Measurements from ENCODE around the gene ERC2. TPM values are rescaled to one million over a fixed set of nuclear protein-coding genes. Genes with fewer than 3 reads are reported as not detected.

Gene ERC2
- total RNA-seq, 1 experiment from 2014 or later: 0.90 TPM

GRCh38 chr3:55624238-55624637 lies 844.0 kb downstream of the ERC2 start:
- BruUV-seq (replicated peaks): no TSS peak
- CTCF ChIA-PET: no interaction called here
- no peak overlapping the region for H3K4me3 ChIP-seq (ENCODE audit: low read depth, low read length, poor library complexity, severe bottlenecking)
- H3K27ac ChIP-seq (ENCODE audit: low read depth, low read length, poor library complexity, severe bottlenecking): no peak overlapping the region
- TF ChIP-seq, protein P1, sequence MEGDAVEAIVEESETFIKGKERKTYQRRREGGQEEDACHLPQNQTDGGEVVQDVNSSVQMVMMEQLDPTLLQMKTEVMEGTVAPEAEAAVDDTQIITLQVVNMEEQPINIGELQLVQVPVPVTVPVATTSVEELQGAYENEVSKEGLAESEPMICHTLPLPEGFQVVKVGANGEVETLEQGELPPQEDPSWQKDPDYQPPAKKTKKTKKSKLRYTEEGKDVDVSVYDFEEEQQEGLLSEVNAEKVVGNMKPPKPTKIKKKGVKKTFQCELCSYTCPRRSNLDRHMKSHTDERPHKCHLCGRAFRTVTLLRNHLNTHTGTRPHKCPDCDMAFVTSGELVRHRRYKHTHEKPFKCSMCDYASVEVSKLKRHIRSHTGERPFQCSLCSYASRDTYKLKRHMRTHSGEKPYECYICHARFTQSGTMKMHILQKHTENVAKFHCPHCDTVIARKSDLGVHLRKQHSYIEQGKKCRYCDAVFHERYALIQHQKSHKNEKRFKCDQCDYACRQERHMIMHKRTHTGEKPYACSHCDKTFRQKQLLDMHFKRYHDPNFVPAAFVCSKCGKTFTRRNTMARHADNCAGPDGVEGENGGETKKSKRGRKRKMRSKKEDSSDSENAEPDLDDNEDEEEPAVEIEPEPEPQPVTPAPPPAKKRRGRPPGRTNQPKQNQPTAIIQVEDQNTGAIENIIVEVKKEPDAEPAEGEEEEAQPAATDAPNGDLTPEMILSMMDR (conservative IDR thresholded peaks at IDR 0.05; ENCODE audit: low read depth, low read length): no peak
- no peak for TF ChIP-seq EZH2 (IDR thresholded peaks at IDR 0.05; ENCODE audit: borderline replicate concordance, low read depth, low read length, poor library complexity, severe bottlenecking)
- no peaks in the 10 kb centered on the region for H3K27me3 ChIP-seq (replicated peaks; ENCODE audit: insufficient read depth, low read depth, low read length, poor library complexity)
- DNase-seq (ENCODE audit: low spot score): no peak
- peaks cover 5% of the 10 kb centered on the region for H3K4me1 ChIP-seq (ENCODE audit: insufficient read depth, low read length, poor library complexity, severe bottlenecking)
- H3K9me3 ChIP-seq (ENCODE audit: low read depth, low read length, poor library complexity, severe bottlenecking): no peaks in the 10 kb centered on the region
- intact Hi-C loops (cut with micrococcal nuclease; ENCODE audit: unreplicated experiment): no loop called here
- H3K36me3 ChIP-seq (ENCODE audit: insufficient read depth, low read length, poor library complexity, severe bottlenecking): no peaks in the 10 kb centered on the region
- POLR2A ChIA-PET (ENCODE audit: low non-redundant PET): no interaction called here

GRCh38 chr3:55623786-55624185 lies 844.5 kb downstream of the ERC2 start:
- intact Hi-C loops (cut with micrococcal nuclease; ENCODE audit: unreplicated experiment): no loop called here
- Histone ChIP-seq H3K4me1 (ENCODE audit: insufficient read depth, low read length, poor library complexity, severe bottlenecking) (peaks cover 5% of the 10 kb centered on the region), H3K27ac (ENCODE audit: low read depth, low read length, poor library complexity, severe bottlenecking) (no peak overlapping the region), H3K36me3 (ENCODE audit: insufficient read depth, low read length, poor library complexity, severe bottlenecking) (no peaks in the 10 kb centered on the region), H3K4me3 (ENCODE audit: low read depth, low read length, poor library complexity, severe bottlenecking) (no peak overlapping the region), H3K9me3 (ENCODE audit: low read depth, low read length, poor library complexity, severe bottlenecking) (no peaks in the 10 kb centered on the region), H3K27me3 (replicated peaks; ENCODE audit: insufficient read depth, low read depth, low read length, poor library complexity) (no peaks in the 10 kb centered on the region)
- no TSS peak for BruUV-seq (replicated peaks)
- DNase-seq (ENCODE audit: low spot score): no peak
- CTCF ChIA-PET: no interaction called here
- no peak for TF ChIP-seq EZH2 (IDR thresholded peaks at IDR 0.05; ENCODE audit: borderline replicate concordance, low read depth, low read length, poor library complexity, severe bottlenecking)
- TF ChIP-seq, protein P1 (conservative IDR thresholded peaks at IDR 0.05; ENCODE audit: low read depth, low read length): no peak
- POLR2A ChIA-PET (ENCODE audit: low non-redundant PET): no interaction called here

- DNase-seq (ENCODE audit: low spot score): no peak
- Histone ChIP-seq H3K36me3 (ENCODE audit: insufficient read depth, low read length, poor library complexity, severe bottlenecking) (no peaks in the 10 kb centered on the region), H3K27me3 (replicated peaks; ENCODE audit: insufficient read depth, low read depth, low read length, poor library complexity) (no peaks in the 10 kb centered on the region), H3K9me3 (ENCODE audit: low read depth, low read length, poor library complexity, severe bottlenecking) (no peaks in the 10 kb centered on the region), H3K27ac (ENCODE audit: low read depth, low read length, poor library complexity, severe bottlenecking) (no peak overlapping the region), H3K4me1 (ENCODE audit: insufficient read depth, low read length, poor library complexity, severe bottlenecking) (peaks cover 5% of the 10 kb centered on the region), H3K4me3 (ENCODE audit: low read depth, low read length, poor library complexity, severe bottlenecking) (no peak overlapping the region)
- POLR2A ChIA-PET (ENCODE audit: low non-redundant PET): no interaction called here
- BruUV-seq (replicated peaks): no TSS peak
- CTCF ChIA-PET: no interaction called here
- no peak for TF ChIP-seq EZH2 (IDR thresholded peaks at IDR 0.05; ENCODE audit: borderline replicate concordance, low read depth, low read length, poor library complexity, severe bottlenecking)
- TF ChIP-seq, protein P1 (conservative IDR thresholded peaks at IDR 0.05; ENCODE audit: low read depth, low read length): no peak
- intact Hi-C loops (cut with micrococcal nuclease; ENCODE audit: unreplicated experiment): no loop called here
Measured at GRCh38 chr3:55622733-55623132, 845.5 kb downstream of the ERC2 start.

All from A673 (cell line).